Ammon's horn (tissue), 1 donor: ENCODE results near the gene MAGEA9B.
A peak's percentile ranks its signal among the peaks of the same experiment; 100 is the strongest.
"Not testable (repeated sequence)": the region's sequence is repeated elsewhere in the genome, so short reads cannot be mapped to it uniquely, and the experiment has no call there.

Source experiments
- DNase-seq: peaks from one replicate; pipeline ENCODE4 v3.0.0-alpha.2; 2016; ENCODE audit warnings: low spot score

MAGEA9B gene

GRCh38 chrX:149571770-149572169 lies 15.5 kb downstream of the MAGEA9B start:
- no peak for DNase-seq

- DNase-seq, result no peak
Measured at GRCh38 chrX:149570668-149571067, 16.6 kb downstream of the MAGEA9B start.

- DNase-seq, result no peak
Measured at GRCh38 chrX:149569770-149570169, 17.5 kb downstream of the MAGEA9B start.

DNA sequence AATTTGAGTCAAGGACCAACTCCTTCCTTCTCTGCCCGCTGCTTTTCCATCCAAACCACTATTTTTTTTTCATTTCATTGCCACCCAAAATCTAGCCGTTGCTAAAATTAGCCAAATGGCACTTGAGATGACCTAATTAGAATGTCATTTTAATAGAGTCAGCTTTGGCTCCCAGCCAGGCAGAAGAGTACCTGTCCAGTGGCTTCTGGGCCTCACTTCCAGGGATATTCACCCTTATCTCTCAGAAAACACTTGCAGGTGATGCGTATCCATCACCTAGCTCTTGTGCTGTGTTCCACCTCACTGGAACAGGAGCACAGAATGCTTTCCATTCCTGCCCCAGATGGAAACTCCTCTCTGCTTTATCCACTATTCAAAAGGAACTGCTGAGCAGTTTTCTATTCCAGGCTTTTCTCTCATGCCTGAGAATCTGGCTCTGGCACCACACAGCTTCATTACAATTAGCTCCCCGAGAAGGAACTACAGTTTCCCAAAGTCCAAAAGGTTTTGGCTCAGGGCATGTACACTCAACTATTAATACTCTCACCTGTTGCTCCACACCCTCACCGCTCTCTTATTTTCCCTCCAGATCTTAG lies 18.5 kb downstream of the MAGEA9B start:
- no peak for DNase-seq

GRCh38 chrX:149567621-149568417 lies 19.4 kb downstream of the MAGEA9B start:
- no peak for DNase-seq

DNA sequence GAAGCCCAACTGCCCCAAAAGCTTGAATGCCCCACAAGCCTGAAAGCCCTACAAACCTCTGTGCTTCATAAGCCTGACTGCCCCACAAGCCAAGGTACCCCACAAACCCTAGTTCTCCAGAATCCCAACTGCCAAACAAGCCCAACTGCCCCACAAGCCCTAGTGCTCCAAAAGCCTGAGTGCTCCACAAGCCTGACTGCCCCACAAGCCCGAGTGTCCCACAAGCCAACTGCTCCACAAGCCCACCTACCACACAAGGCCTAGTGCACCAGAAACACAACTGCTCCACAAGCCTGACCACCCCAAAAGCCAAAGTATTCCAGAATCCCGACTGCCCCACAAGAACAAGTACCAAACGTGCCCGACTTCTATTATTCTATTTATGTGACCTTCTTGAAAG lies 23.9 kb downstream of the MAGEA9B start:
- DNase-seq, result no peak

DNA sequence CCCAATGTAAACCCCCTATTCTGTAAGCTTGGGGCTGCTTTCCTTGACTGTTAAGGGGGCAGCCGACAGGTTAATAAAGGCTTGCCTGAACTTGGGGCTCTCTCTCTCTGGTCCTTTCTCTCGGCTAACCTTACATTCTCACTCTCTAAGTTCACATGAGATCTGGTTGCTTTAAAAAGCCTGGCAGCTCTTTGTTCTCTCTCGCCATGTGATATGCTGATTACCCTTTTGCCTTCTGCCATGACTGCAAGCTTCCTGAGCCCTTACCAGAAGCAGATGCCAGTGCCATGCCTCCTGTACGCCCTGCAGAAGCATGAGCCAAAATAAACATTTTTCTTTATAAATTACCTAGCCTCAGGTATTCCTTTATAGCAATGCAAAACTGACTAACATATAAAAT lies 32.0 kb downstream of the MAGEA9B start:
- not testable (repeated sequence) for DNase-seq

- DNase-seq, result not testable (repeated sequence)
Measured at GRCh38 chrX:149551939-149552248, 35.4 kb downstream of the MAGEA9B start.

GRCh38 chrX:149551245-149551938 lies 35.9 kb downstream of the MAGEA9B start:
- DNase-seq, result not testable (repeated sequence)

DNA sequence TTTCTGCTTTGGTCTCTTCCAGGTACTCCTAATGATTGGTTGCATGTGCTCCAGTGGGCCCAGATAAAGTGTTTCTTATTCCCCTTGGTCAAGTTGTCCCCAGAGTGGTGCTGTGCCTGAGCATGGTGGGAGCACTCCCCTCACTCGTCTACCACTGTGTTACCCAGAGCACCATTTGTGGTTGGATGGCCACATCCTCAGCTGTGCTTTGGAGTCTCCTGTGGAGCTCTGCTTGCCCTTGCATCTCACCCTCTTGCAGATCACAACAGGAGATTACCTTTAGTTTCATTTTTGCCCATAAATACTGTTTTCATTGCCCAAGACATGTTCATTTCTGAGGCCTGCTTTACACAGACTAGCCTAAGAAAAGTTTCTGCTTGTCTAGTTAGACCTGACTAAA lies 36.8 kb downstream of the MAGEA9B start:
- not testable (repeated sequence) for DNase-seq

- not testable (repeated sequence) for DNase-seq
Measured at GRCh38 chrX:149549701-149550100, 37.6 kb downstream of the MAGEA9B start, which contains the start of gene HSFX3. Gene HSFX3 (minus strand): TSS chrX:149549924. CDS start chrX:149549852, 72 bp downstream.

DNA sequence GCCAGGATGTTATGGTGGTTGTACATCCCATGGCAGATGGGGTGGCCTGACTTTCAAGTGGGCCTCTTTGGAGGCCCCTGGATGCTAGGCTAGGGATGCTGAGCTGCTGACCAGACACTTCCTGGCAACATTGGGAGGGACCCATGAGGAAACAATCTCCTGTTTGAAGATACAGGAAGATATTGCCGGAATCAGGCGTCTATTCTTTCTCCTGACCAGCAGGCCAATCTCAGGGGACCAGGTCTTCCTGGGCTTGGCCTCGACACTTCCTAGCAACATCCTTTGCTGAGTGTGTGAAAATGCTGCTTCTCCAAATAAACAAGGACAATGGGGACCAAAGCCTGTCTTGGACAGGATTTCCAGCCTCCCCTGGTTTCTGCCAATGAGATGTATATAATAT lies 39.5 kb downstream of the MAGEA9B start:
- not testable (repeated sequence) for DNase-seq

DNA sequence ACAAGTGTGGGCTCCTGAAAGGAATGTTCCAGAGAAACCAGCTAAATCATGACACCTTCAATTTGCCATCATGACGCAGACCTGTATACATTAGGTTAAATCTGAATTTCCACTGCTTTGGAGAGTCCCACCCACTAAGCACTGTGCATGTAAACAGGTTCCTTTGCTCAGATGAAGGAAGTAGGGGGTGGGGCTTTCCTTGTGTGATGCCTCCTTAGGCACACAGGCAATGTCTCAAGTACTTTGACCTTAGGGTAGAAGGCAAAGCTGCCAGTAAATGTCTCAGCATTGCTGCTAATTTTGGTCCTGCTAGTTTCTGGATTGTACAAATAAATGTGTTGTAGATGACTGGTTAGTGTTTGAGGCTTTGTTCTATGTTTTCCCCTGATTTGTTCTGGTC lies 40.3 kb downstream of the MAGEA9B start:
- not testable (repeated sequence) for DNase-seq

- DNase-seq, result peak; percentile 14
Measured at GRCh38 chrX:149545545-149546543, 41.4 kb downstream of the MAGEA9B start.

- no peak for DNase-seq
Measured at GRCh38 chrX:149541521-149542047, 45.7 kb downstream of the MAGEA9B start.

DNA sequence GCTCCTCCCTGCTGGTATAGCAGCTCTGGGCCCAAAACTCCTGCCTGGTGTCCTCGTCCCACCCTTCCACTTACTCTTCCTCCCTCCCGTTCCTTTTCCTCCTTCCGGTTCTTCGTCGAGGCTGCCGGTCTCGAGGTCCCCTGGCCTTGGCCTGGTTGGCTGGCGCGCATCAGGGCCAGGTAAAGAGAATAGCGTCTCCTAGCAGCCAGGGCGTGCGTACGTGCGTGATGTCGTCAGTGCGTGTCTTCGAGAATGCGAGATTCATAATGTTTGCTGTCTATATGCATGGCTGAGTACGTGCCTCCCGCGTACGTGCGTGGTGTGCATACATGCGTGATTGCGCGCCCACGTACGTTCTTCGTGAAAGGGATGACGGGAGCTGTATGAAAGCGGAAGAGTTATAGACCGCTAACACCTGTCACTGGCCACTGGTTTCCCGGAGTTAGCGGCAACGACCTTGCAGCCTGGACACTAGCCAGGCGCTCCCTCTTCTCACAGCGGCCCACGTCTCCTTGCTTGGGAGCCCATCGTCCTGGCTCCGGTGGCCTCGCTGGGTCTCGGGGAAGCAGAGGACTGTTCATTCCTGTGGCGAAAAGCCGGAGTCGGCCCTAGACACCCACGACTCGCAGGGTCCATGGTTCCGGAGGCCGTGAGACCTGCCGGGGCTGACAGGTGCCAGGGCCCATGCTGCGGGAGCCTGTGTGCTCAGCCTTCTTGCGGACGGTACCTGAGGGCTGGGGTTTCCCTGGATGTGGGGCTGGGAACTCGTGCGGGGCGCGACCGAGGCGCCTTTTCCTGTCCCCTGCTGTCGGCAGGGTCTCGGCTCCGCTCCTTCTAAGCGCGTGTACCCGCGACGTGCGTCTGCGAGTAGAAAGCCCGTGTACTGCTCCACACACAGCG lies 46.4 kb downstream of the MAGEA9B start, which contains the start of gene EOLA1:
Gene EOLA1, plus strand, starts transcription at position 392 of the 900 bp plus-strand sequence. CDS start 4,619 bp downstream, outside the sequence.
- peak; percentile 94 for DNase-seq

- peak; percentile 92 for DNase-seq
Measured at GRCh38 chrX:149540131-149540620, 47.1 kb downstream of the MAGEA9B start.

GRCh38 chrX:149539283-149540130 lies 47.8 kb downstream of the MAGEA9B start:
- peak; percentile 95 for DNase-seq

GRCh38 chrX:149537474-149537873 lies 49.8 kb downstream of the MAGEA9B start:
- DNase-seq, result not testable (repeated sequence)
